HG03354 (cell line): ENCODE measurements around the gene DRAM1.
"Not testable (repeated sequence)": the region's sequence is repeated elsewhere in the genome, so short reads cannot be mapped to it uniquely, and the experiment has no call there.

Experiments used
- ATAC-seq: cut with Tn5 transposase; IDR thresholded peaks from one replicate; pipeline ENCODE4 v1.9.1; 2021; ENCODE audit warnings: mild to moderate bottlenecking; ENCODE audit not compliant: unreplicated experiment, poor library complexity, severe bottlenecking

DRAM1 gene

DNA sequence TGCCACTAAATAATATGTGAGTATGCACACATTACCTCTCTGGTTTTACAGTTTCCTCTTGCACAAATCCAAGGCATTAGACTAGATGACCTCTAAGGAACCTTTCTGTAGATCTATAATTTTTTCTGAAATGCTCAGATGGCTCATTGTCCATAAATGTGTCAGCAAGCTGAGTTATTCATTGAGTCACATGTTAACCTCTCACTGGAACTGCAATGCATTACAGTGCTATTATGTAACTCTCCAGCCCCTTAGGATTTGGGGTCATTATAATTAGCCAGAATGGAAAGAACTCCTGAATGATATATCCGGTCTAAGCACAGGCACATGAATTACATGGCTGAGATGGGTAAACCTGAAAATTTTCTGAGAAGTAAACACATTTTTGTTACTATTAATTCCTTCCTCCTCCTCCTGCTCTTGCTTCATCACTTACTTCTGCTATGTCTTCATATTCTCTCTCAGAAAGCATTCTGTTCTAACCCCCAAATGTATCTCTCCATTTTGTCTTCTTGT lies 20.3 kb upstream of the DRAM1 start:
- peak; percentile 58 for ATAC-seq

DNA sequence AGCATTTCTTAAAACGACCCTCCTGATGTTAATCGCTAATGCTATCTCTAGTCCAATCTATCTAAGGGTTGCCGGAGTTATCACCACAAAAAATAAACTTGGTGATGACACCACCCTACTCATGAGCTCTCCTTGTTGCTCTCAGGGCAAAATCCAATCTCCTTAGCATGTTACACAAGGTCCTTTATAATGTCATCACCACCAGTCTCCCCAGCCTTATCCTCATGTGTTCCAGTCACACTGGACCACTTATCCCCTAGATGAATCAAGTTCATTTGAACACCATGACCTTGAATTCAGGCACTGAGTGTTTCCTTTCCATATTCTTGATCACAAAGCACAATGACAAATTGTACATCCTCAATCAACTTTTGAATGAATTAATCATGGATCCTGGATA lies 19.0 kb upstream of the DRAM1 start:
- no peak for ATAC-seq

DNA sequence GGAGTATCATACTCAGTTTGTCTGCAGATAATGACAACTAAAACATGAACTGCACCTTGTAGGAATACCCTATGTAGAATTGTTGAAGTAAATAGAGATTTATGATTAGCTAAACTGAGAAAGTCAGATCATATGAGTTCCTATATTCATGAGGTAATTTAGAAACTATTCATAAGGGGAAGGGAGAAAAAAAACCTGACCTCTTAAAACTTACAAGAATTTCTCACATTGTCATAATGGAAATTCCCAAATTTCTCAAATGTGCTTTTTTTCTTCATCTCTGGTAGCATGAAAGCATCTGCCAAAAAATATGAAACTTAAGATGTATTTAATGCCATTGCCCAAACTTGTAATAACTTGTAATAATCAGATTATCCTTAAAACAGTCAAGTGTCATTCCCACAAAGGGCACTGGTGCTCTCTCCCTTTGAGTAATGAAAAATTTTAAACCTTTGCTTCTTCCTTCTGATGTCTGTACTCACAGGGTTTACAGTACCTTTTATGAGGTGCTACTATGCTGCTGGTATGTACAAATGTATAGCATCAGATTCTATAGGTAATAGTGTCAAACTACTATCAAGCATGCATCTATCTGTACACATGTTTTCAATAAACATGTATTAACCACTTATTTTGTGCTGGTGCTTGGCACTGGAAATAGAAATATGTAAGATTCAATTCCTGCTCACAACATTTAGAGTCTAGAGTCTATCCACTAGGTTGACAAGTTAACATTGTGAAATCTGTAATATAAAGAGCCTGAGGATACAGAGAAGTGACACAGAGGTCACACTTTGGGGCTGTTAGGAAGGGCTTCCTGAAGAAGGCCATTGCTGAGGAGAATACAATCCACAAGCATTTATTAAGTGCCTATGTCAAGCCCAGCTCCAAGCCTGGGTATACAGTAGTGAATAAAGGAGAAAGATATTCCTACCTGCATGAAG lies 17.4 kb upstream of the DRAM1 start:
- ATAC-seq = peak; percentile 42

DNA sequence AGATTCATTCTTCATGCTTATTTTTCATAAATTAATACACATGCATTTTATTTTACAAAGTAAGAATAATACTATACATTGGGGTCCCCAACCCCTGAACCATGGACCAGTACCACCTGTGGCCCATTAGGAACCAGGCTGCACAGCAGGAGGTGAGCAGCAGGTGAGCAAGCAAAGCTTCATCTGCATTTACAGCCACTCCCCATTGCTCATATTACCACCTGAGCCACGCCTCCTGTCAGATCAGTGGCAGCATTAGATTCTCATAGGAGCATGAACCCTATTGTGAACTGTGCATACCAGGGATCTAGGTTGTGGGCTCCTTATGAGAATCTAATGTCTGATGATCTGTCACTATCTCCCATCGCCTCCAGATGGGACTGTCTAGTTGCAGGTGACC lies 15.7 kb upstream of the DRAM1 start:
- not testable (repeated sequence) for ATAC-seq

DNA sequence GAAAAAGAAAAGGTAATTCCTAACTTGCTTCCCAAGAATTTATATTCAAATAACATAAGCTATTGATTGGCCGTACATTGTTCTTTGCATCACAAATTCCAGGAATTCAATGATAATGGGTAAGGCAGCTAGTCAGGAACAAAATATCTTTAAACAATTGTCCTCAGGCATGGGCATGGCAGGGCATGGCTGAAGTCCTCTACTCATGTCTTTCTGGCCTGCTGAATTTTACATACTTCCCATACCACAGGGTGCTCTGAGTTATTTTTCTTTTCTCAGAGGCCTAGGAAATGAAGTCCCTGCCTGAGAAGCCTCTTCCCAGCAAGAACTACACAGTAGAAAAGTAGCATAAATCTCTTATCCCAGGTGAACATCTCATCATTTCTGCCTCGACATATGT lies 15.1 kb upstream of the DRAM1 start:
- no peak for ATAC-seq

DNA sequence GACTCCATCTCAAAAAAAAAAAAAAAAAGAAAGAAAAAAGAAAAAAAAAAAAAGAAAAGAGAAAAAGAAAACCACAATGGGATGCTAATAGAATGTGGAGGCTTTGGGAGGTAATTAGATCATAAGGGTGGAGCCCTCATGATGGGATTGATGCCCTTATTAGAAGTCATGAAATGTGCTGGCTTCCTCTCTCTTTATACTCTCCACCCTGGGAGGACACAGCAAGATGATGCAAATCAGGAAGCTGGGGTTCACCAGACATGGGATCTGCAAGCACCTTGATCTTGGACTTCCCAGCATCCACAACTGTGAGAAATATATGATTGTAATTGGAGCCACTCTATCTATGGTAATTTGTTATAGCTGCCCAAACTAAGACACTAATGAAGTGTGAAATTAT lies 13.4 kb upstream of the DRAM1 start:
- ATAC-seq = no peak

DNA sequence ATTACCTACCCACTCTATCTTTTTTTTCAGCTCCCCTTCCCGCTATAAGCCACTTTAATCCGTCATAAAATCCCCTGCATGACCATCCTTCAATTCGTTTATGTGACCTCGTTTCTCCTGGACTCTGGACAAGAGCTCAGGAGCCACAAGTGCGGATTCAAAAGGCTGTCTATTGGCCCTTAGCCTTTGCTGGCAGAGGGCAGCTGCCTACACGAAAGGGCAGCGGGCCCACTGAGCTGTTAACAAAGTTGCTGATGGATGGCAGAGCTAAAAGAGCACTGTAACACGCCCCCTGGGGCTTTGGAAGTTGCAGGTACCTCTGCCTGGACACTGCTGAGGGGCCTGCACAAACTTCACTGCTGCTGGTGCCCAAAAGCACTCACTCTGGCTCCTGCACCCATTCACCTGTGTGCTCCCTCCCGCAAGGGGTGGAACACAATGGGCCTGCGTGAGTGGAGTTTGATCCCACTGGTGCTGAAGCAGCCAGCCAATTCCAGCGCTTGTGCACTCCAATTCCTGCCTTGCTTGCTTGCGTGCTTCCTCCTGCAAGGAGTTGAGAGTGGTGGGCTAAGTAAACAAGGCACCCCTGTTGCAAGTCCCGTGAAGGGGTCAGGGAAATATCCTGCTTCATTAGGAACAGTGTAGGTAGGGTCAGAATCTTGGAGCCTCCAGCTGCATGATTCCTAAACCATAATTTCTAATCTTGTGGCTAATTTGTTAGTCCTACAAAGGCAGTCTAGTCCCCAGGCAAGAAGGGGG lies 10.6 kb upstream of the DRAM1 start:
- no peak for ATAC-seq

DNA sequence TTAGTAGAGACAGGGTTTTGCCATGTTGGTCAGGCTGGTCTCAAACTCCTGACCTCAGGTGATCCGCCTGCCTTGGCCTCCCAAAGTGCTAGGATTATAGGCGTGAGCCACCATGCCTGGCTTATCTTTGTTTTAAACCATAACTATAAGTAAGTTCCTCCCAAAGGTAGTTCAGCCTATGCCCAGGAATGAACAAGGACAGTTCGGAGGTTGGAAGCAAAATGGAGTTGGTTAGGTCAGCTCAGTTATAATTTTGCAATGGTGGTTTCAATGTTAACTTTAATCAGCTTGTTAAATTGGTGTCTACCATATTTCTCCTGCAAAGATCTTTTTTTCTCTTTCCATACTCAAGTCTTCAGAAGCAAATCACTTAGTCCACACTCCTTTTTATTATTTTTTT lies 9.8 kb upstream of the DRAM1 start:
- not testable (repeated sequence) for ATAC-seq

DNA sequence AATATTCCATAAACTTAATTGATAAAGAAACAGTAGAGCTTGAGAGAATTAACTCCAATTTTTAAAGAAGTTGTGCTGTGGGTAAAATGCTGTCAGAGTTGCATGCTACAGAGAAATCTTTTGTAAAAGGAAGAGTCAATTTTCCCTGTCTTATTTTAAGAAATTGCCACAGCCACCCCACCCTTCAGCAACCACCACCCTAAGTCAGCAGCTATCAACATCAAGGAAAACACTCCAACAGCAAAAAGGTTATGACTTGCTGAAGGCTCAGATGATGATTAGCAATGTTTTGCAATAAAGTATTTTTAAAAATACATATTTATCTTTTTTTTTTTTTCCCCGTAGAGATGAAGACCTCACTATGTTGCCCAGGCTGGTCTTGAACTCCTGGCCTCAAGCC lies 6.5 kb upstream of the DRAM1 start:
- no peak for ATAC-seq

DNA sequence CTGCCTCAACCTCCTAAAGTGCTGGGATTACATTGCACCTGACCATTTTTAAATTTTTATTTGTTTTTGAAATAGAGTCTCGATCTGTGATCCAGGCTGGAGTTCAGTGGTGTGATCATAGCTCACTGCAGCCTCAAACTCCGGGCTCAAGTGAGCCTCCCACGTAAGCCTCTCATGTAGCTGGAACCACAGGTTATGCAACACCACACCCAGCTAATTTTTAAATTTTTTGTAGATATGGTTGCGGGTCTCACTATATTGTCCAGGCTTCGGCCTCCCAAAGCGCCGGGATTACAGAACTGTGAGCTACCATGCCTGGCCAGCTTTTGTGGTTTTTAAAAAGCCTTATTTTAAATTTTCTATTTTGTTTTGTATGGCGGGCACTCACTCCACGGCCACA lies 2.2 kb upstream of the DRAM1 start:
- no peak for ATAC-seq

DNA sequence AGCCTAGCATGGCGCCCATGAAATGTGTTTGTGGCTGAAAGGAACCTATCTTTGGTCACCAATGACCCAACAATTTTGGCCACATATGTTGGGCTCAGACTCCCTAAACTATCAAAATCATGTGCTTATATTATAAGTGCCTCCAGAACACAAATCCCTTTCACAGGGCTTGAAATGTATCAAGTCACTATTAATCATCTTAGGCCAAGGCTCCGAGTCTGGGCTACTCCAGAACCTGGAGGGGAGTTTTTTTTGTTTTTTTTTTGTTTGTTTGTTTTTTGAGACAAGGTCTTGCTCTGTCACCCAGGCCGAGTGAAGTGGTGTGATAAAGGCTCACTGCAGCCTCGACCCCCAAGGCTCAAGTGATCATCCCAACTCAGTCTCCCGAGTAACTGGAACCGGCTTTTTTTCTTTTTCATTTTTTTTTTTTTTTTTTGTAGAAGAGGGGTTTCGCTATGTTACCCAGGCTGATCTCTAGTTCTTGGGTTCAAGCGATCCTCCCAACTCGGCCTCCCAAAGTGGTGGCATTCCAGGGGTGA lies 989 bp upstream of the DRAM1 start:
- ATAC-seq = no peak

DNA sequence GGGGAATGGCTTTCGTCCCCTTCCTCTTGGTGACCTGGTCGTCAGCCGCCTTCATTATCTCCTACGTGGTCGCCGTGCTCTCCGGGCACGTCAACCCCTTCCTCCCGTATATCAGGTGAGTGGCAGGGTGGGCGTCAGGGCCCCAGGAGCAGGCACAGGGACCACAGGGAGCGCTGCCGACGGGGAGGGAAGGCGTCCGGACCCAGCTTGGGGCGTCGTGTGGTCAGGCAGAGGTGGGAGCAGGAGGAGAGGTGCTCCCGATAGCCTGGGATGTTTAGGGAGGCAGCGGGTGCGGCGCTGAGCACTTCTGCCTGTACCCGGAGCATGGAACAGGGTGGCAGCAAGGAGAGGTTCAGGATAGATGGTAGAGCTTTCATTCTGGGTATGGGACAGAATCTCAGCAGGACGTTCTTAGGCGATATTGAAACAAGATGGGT lies 444 bp downstream of the DRAM1 start:
- peak; percentile 22 for ATAC-seq

DNA sequence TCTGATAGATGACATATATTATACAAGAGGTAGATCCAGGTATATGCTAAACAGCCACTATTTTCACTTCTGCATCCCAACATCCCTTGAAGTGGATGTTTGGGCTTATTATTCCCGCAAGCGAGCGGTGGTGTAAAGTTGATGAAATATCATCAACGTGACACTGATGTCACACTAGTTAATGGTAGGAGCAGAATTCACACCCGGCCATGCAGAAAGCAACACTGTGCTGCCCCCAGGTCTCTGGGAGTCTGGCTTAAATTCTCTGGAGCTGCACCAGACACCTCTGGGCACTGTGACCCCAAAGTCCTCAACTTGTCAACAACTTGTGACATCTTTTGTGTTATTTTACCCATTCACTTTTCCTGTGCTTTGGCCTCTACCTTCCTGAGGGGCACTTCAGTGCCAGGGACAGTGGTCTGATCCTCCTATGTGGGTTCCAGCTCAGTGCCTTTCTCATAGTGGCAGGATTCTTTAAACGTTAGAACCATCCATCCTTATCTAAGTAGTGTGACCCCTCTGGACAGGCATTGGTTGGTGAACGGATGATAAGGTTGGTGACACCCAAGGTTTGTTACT lies 952 bp downstream of the DRAM1 start:
- ATAC-seq = peak; percentile 1

DNA sequence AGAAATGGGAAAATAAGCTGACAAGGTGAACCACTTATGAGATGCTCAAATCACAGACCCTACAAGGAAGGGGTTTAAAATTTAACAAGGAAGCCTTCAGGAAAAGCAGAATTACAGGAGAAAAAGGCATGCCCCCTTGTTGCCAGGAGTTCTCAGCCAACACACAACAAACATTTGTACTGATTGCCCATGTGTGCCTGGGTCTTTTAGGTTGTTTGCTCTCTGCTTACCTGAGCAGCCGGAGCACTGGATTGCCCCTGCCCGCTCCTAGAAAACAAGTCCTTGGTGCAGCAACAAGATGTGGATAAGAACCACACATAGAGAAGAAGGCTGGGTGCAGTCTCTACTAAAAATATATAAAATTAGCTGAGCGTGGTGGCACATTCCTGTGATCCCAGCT lies 3.4 kb downstream of the DRAM1 start:
- ATAC-seq = no peak

DNA sequence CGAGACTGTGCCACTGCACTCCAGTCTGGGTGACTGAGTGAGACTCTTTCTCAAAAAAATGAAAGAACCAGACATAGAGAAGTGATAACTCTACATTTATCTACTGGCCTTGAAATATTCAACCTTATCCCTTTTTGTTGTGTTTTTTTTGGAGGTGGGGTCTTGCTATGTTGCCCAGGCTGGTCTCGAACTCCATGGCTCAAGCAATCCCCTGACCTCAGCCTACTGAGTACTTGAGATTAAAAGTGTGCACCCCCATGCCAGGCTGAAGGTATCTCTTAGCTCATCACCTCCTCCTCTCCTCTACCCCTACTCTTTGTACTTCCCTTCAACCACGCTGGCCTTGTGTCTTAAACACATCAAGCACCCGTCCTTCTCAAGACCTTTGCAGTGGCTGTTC lies 3.8 kb downstream of the DRAM1 start:
- no peak for ATAC-seq

DNA sequence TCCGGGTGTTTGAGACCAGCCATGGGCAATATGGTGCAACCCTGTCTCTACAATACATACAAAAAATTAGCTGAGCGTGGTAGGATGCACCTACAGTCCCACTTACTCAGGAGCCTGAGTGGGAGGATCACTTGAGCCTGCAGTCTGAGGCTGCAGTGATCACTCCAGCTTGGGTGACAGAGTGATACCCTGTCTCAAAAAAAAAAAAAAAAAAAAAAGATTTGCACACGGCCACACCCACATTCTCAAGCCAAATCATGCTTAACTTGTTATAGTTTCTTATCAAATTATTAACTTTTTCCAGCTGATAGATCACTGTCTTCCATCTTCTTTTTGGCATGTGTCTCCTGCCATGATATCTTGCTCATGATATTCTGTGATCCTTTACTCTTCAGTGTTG lies 6.8 kb downstream of the DRAM1 start:
- ATAC-seq = no peak

DNA sequence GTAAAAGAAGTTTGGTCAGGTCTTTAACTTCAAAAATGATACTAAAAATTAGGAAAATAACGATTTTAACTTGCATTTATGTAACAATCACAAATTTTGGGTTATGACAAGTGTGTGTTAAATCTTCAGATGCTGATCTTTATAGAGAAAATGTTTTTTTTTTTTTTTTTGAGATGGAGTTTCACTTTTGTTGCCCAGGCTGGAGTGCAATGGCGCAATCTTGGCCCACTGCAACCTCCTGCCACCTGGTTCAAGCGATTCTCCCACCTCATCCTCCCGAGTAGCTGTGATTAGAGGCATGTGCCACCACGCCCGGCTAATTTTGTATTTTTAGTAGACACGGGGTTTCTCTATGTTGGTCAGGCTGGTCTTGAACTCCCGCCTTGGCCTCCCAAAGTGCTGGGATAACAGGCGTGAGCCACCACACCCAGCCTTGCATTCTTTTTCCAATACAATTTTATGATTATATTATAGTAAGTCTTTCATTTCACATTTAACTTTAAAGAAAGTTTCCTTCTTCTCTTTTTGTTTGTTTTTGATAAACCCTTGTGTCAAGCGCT lies 7.5 kb downstream of the DRAM1 start:
- ATAC-seq = not testable (repeated sequence)

DNA sequence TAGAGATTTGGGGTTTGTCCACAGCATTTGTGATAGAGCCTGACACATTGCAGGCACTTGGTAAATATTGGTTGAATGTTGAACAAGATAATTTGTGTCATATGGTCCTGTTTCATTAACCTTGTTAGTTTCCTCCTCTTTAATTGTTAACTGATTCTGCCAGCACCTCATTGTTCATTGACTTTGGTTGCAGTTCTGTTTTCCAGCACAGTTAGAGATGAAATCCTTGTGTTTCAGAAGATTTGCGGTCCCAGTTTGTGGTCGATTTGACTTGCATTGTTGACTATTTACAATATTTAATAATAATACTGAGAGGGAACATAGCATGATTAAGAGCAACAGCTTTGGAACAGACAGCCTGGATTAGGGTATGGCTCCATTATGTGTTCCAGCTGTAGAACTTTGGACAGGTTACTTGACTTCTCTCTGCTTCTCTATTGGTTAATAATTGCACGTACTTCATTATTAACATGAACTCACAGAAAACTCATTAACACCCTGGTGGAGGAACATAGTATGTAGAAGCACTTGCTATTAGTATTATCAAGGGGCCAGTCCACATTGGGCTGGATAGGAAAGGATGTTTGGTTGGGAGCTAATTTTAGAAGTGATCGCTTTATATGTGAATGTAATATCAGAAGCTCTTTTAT lies 8.7 kb downstream of the DRAM1 start:
- ATAC-seq = peak; percentile 89

DNA sequence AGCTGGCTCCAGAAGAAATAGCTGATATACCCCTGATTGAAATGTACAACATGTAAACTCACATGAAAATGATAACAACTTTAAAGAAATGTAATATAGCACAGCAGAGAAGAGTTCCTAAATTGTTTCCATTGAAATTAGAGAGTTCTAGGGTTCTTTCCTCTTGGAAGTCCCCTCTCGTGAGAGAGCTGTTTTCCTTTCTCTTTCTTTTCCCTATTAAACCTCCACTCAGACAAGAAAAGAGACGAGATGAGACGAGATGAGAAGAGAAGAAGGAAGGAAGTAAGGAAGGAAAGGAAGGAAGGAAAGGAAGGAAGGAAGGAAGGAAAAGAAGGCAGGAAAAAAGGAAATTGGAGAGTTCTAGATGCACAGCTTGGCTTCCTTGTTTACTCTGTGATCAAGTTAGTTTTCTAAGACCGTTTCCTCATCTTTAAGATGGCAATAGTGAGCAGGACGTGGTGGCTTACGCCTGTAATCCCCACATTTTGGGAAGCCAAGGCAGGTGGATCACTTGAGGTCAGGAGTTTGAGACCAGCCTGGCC lies 11.9 kb downstream of the DRAM1 start:
- no peak for ATAC-seq
